AG04449 (cell line): Measurements from ENCODE around the gene GALK1.

Source experiments
- CTCF ChIA-PET: fragments of 350-600 bp; formaldehyde crosslinking; extraction: SDS; loops from one replicate; lab custom pipeline; 2021; ENCODE audit warnings: antibody characterized with exemption; lab: Yijun Ruan, JAX
- POLR2A ChIA-PET: fragments of 400-600, 350-600 bp; formaldehyde crosslinking; extraction: SDS; loops from one replicate; lab custom pipeline; 2020; ENCODE audit warnings: antibody characterized with exemption, inconsistent platforms; lab: Yijun Ruan, JAX
- DNase-seq: peaks from one replicate; pipeline ENCODE4 v3.0.0-alpha.2; 2010; ENCODE audit warnings: low read depth, low spot score
- H3K4me3 ChIP-seq: 2 replicates; pipeline ENCODE4 v1.5.1; 2011; ENCODE audit warnings: low read depth, mild to moderate bottlenecking, control low read depth, low read length
- TF ChIP-seq, protein P1 (sequence below): IDR thresholded peaks from one replicate; pipeline ENCODE4 v1.5.1; 2011; ENCODE audit warnings: mild to moderate bottlenecking, moderate library complexity, low read length, control low read depth, inconsistent platforms; ENCODE audit not compliant: insufficient read depth; ENCODE audit errors: missing control alignments

The GALK1 gene

DNA sequence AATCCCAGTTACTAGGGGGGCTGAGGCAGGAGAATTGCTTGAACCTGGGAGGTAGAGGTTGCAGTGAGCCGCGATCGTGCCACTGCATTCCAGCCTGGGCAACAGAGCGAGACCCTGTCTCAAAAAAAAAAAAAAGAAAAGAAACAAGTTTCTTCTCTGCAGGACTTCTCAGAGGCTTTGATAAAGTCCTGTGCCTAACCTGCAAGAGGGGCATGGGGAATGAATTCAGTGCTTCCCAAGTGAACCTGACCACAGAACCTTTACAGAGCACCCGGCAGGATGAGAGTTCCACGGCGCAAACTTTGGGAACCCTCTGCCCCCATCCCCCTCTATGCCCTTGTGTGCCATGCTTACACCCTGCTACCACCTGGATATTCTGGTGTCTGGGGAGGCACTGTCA is 25.8 kb downstream of the GALK1 start:
- CTCF ChIA-PET: interaction anchor here (0.7 to 13.1 kb wide), 9 partner anchors 9 to 186 kb away, joined by 3 to 174 read pairs (median 4); partner anchors contain the start of gene SMIM5
- POLR2A ChIA-PET: no interaction called here
- TF ChIP-seq, protein P1, sequence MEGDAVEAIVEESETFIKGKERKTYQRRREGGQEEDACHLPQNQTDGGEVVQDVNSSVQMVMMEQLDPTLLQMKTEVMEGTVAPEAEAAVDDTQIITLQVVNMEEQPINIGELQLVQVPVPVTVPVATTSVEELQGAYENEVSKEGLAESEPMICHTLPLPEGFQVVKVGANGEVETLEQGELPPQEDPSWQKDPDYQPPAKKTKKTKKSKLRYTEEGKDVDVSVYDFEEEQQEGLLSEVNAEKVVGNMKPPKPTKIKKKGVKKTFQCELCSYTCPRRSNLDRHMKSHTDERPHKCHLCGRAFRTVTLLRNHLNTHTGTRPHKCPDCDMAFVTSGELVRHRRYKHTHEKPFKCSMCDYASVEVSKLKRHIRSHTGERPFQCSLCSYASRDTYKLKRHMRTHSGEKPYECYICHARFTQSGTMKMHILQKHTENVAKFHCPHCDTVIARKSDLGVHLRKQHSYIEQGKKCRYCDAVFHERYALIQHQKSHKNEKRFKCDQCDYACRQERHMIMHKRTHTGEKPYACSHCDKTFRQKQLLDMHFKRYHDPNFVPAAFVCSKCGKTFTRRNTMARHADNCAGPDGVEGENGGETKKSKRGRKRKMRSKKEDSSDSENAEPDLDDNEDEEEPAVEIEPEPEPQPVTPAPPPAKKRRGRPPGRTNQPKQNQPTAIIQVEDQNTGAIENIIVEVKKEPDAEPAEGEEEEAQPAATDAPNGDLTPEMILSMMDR: no peak

DNA sequence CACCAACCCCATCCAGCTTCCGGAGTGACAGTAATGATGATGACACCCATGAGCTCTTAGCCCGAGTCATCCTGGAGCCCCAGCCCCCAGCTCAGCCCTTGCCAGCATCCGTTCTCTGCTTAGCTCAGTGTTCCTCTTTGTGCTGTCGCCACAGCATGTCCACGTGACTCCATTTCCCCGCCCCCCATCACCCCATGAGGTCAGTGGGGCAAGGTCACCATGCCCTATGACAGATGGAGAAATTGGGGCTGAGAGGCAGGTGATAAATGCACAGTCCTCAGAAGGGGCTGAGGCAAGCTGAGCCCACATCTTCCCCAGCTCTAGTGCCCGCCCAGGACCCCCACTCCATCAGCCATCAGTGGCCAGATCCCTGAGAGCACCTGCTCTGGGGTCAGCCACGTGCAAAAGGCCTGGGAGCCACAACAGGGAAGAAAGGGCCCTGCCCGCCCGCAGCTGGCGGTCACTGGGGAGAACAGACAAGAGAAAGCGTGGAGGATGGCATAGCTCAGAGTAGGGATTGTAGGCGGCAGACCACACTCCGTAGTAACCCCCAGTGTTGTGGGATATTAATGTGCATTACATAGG is 26.7 kb downstream of the GALK1 start:
- TF ChIP-seq, protein P1: no peak
- CTCF ChIA-PET: interaction anchor here (0.7 to 13.1 kb wide), 12 partner anchors 9 to 185 kb away, joined by 3 to 174 read pairs (median 3); partner anchors contain the start of genes RECQL5 and SMIM5
- H3K4me3 ChIP-seq: no peak overlapping the region
- DNase-seq: no peak
- POLR2A ChIA-PET: interaction anchor here (0.9 to 1.1 kb wide), 2 partner anchors 9 to 42 kb away, joined by 3 read pairs; no protein-coding TSS in a partner anchor

More for the DNA sequence above, 25.8 kb downstream of the GALK1 start:
- no peak overlapping the region for H3K4me3 ChIP-seq
- DNase-seq: no peak

DNA sequence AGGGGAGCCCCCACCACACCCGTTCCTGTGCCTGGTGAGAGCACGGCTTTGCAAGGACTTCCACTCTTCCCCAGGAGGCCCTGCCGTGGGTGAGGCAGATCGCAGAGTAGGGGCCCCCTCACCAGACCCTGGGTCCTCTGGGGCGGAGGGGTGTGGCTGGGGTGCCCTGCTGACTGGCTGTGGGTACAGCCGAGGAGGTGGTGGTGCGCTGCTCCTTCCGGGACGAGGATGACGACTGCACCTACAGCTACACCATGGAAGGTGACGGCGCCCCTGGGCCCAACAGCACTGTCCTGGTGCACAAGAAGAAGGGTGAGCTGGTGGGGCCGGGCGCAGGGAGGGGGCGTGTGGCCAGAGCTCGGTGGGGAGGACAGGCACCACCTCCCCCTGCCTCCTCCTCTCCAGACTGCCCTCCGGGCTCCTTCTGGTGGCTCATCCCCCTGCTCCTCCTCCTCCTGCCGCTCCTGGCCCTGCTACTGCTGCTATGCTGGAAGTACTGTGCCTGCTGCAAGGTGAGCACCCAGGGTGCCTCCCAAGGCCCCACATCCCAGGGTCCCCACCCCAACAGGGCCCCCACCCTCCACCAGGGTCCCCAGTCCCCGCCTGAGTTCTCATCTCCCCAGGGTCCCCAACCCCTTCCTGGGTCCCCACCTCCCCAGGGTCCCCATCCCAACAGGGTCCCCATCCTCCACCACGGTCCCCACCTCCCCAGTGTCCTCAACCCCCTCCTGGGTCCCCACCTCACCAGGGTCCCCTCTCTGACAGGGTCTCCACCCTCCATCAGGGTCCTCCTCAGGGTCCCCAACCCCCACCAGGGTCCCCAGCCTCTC is 27.6 kb downstream of the GALK1 start:
- no peak overlapping the region for H3K4me3 ChIP-seq
- no peak for DNase-seq
- TF ChIP-seq, protein P1: no peak
- POLR2A ChIA-PET: interaction anchor here (0.9 to 1.1 kb wide), 2 partner anchors 8 to 43 kb away, joined by 3 read pairs; no protein-coding TSS in a partner anchor
- CTCF ChIA-PET: interaction anchor here (0.7 to 13.1 kb wide), 8 partner anchors 10 to 136 kb away, joined by 3 to 174 read pairs (median 4); partner anchors contain the start of genes RECQL5 and SMIM5

DNA sequence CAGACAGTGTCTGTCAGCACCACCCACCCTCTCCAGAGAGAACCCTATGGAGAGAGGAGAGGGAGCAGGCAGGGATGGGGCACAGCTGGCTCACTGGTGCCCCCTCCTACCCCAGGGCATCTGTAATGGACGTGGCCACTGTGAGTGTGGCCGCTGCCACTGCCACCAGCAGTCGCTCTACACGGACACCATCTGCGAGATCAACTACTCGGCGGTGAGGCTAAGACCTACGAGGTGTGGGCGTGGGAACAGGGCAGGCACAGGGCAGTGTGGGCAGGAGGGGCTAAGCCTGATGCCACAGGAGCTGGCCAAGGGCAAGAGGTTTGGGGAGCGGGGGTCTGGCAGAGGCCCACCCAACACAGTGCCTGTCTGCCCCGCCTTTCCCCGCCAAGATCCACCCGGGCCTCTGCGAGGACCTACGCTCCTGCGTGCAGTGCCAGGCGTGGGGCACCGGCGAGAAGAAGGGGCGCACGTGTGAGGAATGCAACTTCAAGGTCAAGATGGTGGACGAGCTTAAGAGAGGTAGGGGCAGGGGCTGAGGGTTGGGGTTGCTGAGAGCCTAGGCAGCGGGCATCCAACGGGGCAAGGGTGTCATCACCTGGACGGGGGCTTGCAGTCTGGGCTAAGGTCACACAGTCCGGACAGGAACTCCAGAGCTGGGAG is 28.7 kb downstream of the GALK1 start:
- TF ChIP-seq, protein P1: no peak
- ChIA-PET POLR2A (no interaction called here), CTCF (interaction anchor here (1.0 to 13.1 kb wide), 3 partner anchors 11 to 111 kb away, joined by 3 to 174 read pairs (median 5); partner anchors contain the start of gene SMIM5)
- H3K4me3 ChIP-seq: no peak overlapping the region
- no peak for DNase-seq

DNA sequence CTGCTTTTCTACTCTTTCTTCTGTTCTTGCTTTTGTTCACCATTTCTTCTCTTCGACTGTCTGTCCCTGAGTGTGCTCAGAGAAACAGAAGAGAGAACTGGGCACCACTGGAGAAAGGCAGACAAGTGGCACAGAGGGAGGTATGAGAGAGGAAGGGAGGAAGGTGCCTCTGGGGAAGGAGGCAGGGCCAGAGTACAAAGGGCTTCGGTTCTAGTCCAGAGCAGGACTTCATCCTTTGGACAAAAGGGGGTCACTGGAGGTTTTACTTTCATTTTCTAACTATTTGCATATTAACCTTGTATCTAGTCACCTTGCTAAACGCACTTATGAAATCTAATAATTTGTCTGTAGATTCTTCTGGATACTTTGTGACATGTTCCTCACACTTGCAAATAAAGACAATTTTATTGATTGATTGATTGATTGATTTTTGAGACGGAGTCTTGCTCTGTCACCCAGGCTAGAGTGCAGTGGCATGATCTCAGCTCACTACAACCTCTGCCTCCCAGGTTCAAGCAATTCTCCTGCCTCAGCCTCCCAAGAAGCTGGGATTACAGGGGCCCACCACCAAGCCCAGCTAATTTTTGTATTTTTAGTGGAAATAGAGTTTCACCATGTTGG is 30.2 kb downstream of the GALK1 start:
- ChIA-PET CTCF (interaction anchor here (13.1 kb wide), 1 partner anchor 13 kb away, joined by 174 read pairs; no protein-coding TSS in a partner anchor), POLR2A (no interaction called here)
- DNase-seq: no peak
- TF ChIP-seq, protein P1: no peak
- no peak overlapping the region for H3K4me3 ChIP-seq
